HFF-Myc (cell line): Measurements from ENCODE around the gene GATM.

Experiments used
- DNase-seq: peaks from one replicate; pipeline ENCODE4 v3.0.0-alpha.2; 2011; ENCODE audit warnings: low read depth; ENCODE audit errors: extremely low read depth
- H3K4me3 ChIP-seq: replicated peaks from 2 replicates; pipeline ENCODE4 v1.5.1; 2011; ENCODE audit warnings: low read depth, mild to moderate bottlenecking, control low read depth, low read length
- TF ChIP-seq, protein P1 (sequence below): IDR thresholded peaks from 2 replicates; pipeline ENCODE4 v1.5.1; 2012; ENCODE audit warnings: mild to moderate bottlenecking, low read depth, low read length, control low read depth; ENCODE audit errors: missing control alignments

GATM gene

DNA sequence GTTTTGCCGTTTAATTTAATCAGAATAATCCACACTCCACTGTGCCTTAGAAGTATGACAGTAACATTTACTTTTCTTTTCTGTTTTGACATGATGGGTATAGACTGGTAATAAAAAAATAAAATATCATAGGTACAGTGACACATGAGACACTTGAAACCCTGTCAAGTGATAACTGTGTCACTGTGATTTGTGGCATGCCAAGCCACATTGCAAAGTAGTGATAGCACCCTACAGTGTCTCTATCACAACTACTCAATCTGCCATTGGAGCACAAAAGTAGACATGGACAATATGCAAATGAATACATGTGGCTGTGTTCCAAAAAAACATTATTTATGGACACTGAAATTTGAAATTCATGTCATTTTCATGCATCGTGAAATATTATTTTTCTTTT is 22.5 kb downstream of the GATM start:
- TF ChIP-seq, protein P1, sequence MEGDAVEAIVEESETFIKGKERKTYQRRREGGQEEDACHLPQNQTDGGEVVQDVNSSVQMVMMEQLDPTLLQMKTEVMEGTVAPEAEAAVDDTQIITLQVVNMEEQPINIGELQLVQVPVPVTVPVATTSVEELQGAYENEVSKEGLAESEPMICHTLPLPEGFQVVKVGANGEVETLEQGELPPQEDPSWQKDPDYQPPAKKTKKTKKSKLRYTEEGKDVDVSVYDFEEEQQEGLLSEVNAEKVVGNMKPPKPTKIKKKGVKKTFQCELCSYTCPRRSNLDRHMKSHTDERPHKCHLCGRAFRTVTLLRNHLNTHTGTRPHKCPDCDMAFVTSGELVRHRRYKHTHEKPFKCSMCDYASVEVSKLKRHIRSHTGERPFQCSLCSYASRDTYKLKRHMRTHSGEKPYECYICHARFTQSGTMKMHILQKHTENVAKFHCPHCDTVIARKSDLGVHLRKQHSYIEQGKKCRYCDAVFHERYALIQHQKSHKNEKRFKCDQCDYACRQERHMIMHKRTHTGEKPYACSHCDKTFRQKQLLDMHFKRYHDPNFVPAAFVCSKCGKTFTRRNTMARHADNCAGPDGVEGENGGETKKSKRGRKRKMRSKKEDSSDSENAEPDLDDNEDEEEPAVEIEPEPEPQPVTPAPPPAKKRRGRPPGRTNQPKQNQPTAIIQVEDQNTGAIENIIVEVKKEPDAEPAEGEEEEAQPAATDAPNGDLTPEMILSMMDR = no peak
- no peak overlapping the region for H3K4me3 ChIP-seq
- DNase-seq = no peak

DNA sequence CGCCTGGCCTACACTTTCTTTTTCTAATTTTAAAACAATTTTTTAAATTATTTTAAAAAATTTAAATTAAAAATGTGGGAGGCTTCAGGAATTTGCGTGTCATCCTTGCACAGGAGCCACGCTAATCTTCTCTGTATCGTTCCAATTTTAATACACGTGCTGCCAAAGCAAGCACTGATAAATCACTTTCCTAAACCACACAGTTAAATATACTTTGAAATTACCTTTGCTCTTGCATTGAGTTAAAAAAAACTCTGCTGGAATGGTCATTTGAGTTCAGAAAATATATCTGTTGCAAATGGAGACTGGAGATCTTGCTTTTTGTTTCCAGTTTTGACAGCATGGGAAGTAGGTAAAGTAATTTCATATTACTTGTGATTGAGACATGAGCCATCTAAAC is 23.6 kb downstream of the GATM start:
- H3K4me3 ChIP-seq = no peak overlapping the region
- TF ChIP-seq, protein P1 = no peak
- no peak for DNase-seq

DNA sequence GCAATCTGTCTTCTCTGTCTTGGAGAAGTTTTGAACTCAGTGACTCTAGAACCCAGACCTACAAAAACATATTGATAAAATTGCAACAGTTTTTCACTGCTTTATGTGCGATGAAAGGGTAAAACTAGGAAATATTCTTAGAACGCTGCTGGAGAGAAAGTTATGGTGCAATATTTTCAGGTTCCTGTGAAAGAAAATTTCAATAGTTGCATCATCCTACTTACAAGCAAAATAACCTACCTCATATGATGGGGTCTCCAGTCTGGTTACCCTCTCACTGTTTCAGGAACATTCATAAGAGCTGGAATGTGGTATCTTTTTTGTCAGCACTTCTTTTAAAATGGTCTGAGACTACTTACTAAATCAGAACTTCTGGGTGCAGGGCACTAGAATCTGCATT is 27.1 kb downstream of the GATM start:
- TF ChIP-seq, protein P1 = no peak
- H3K4me3 ChIP-seq = no peak overlapping the region
- no peak for DNase-seq

DNA sequence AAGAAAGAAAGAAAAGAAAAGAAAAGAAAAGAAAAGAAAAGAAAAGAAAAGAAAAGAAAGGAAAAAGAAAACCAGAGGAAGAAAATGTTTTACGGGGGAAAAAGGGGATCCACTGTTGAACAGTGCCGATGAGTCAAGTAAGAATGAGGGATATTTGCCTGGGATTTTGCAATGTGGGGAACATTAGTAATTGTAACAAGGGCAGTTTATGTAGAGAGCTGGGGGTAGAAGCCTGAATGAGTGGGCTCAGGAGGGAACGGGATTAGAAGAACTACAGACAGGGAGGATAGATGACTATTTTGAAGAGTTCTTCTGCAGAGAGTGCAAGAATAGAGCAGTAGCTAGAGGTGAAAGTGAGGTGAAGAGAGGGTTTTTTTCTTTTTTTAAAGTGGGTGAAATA is 28.7 kb downstream of the GATM start:
- no peak overlapping the region for H3K4me3 ChIP-seq
- TF ChIP-seq, protein P1 = no peak
- no peak for DNase-seq

DNA sequence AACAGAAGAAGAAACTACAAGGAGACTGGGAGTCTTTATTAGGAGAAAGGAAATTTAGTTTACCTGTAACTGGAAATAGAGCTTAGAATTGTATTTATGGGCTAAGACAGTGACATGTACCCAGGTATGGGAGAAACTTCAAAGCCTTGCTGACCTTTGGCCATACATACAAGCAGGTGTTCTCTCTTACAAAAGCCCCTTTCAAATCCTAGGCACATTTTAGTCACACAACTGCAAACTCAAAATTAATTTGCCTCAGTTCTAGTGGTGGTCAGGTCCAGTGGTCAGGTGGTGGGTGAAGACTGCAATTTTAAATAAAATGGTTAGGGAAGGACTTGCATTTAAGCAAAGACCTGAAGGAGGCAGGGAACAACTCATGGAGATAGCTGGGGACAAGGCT is 30.4 kb downstream of the GATM start:
- no peak for DNase-seq
- no peak overlapping the region for H3K4me3 ChIP-seq
- TF ChIP-seq, protein P1 = no peak

DNA sequence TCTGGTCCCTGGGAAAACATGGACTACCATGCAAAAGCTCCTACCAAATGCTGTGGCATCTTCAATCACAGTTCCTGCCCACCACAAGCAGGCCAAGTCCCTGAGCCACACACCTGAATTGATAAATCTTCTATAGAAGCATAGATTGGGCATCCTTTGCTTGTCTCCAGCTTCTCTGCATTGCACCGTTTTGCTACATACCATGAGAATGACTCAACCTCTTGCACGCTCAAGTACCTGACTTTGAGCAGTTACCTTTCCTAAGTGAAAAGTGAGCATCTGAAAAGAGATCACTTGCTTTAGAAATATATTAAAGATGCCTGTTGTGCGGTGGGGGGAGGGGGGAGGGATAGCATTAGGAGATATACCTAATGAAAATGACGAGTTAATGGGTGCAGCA is 31.3 kb downstream of the GATM start:
- DNase-seq = no peak
- TF ChIP-seq, protein P1 = no peak
- H3K4me3 ChIP-seq = no peak overlapping the region

DNA sequence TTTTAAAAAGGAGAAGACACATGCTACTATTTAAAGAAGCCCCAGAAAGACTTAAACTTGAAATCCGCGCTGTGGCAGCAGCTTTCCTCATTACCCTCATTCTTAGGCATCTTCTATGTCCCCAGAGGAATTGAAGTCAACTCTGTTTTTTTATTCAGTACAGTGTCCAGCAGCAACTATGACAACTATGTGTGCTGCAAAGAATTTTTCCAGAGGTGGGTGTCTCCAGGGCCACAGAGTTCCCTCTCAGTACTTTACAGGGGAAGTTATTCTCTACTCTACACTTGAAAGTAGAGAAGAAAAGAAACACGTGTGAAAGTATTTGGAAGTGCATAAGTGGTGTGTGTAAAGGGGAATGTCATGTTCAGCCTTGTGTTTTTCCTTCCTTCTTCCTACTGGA is 32.0 kb downstream of the GATM start:
- no peak for DNase-seq
- H3K4me3 ChIP-seq = no peak overlapping the region
- TF ChIP-seq, protein P1 = no peak
